Measurements from ENCODE around the gene SYAP1. TPM values are rescaled to one million over a fixed set of nuclear protein-coding genes. Genes with fewer than 3 reads are reported as not detected.
A peak's percentile ranks its signal among the peaks of the same experiment; 100 is the strongest.

Gene SYAP1
- total RNA-seq, 1 donor from 2014 or later = 39.7 TPM

DNA sequence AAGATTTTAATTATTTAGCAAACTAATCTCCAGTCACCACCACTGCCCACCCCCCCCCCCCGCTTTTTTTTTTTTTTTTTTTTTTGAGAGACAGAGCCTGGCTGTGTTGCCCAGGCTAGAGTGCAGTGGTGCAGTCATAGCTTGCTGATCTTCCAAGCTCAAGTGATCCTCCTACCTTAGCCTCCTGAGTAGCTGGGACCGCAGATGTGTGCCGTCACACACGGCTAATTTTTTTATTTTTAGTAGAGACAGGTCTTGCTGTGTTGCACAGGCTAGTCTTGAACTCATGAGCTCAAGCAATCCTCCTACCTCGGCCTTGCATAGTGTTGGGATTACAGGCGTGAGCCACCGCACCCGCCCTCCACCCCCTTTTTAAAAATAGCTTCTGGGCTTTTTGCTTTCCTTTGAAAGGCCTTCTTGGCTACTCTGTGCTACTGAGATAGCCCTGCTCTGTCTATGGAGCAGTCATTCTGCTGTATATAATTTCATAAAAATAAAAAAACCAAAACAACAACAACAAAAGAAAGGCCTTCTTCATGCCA lies 85.6 kb downstream of the SYAP1 start:
- Histone ChIP-seq H3K4me3 (no peak overlapping the region), H3K36me3 (no peaks in the 10 kb centered on the region), H3K4me2 (no peak overlapping the region), H4K20me1 (ENCODE audit: low read depth) (peaks cover 11% of the 10 kb centered on the region), H3F3A (ENCODE audit: low read depth) (no peaks in the 10 kb centered on the region), H3K9me3 (ENCODE audit: low read depth) (no peaks in the 10 kb centered on the region), H3K27ac (no peak overlapping the region), H3K79me2 (ENCODE audit: low read depth) (peaks cover 94% of the 10 kb centered on the region), H2AFZ (replicated peaks) (no peak overlapping the region), H3K4me1 (peaks cover 4% of the 10 kb centered on the region), H3K27me3 (no peaks in the 10 kb centered on the region), H3K9ac (no peak overlapping the region)
- DNase-seq (ENCODE audit: low spot score) = no peak
- peaks cover 6% of the 10 kb centered on the region for H3K4me1 Mint-ChIP-seq
- H3K4me3 Mint-ChIP-seq = no peak overlapping the region
- TF ChIP-seq EZH2 (IDR thresholded peaks at IDR 0.05) = no peak
- no peak for TF ChIP-seq EZH2phosphoT487 (IDR thresholded peaks at IDR 0.05)
- TF ChIP-seq, protein P1, sequence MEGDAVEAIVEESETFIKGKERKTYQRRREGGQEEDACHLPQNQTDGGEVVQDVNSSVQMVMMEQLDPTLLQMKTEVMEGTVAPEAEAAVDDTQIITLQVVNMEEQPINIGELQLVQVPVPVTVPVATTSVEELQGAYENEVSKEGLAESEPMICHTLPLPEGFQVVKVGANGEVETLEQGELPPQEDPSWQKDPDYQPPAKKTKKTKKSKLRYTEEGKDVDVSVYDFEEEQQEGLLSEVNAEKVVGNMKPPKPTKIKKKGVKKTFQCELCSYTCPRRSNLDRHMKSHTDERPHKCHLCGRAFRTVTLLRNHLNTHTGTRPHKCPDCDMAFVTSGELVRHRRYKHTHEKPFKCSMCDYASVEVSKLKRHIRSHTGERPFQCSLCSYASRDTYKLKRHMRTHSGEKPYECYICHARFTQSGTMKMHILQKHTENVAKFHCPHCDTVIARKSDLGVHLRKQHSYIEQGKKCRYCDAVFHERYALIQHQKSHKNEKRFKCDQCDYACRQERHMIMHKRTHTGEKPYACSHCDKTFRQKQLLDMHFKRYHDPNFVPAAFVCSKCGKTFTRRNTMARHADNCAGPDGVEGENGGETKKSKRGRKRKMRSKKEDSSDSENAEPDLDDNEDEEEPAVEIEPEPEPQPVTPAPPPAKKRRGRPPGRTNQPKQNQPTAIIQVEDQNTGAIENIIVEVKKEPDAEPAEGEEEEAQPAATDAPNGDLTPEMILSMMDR (IDR thresholded peaks at IDR 0.05) = no peak
- H3K36me3 Mint-ChIP-seq = peaks cover 24% of the 10 kb centered on the region
- peaks cover 2% of the 10 kb centered on the region for H3K27me3 Mint-ChIP-seq (ENCODE audit: insufficient read depth, low read depth)
- H3K9me3 Mint-ChIP-seq = no peaks in the 10 kb centered on the region
- no peak overlapping the region for H3K27ac Mint-ChIP-seq

DNA sequence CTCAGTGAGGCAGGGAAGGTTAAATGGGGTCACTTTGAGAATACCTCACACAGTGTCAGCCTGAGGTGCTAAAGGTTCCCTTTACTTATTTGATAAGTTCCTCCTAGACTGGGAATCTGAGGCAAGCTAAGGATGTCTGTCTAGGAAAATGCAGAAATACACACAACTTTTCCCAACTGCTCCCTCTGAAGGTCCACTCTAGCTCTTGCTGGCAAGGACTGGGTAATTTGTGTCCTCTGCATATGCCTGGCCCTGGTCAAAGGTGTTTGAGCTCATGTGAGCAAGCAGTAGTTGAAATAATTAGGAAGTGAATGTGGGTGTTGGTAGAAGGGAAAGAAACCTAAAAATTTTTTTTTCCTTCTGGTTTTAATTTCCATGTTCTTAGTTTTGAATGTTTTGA lies 88.1 kb downstream of the SYAP1 start:
- Histone ChIP-seq H3F3A (ENCODE audit: low read depth) (no peaks in the 10 kb centered on the region), H4K20me1 (ENCODE audit: low read depth) (peaks cover 11% of the 10 kb centered on the region), H3K79me2 (ENCODE audit: low read depth) (peaks cover 92% of the 10 kb centered on the region), H3K9ac (no peak overlapping the region), H3K4me2 (no peak overlapping the region), H2AFZ (replicated peaks) (no peak overlapping the region), H3K4me1 (peaks cover 4% of the 10 kb centered on the region), H3K4me3 (no peak overlapping the region), H3K36me3 (no peaks in the 10 kb centered on the region), H3K27me3 (no peaks in the 10 kb centered on the region), H3K27ac (no peak overlapping the region), H3K9me3 (ENCODE audit: low read depth) (no peaks in the 10 kb centered on the region)
- TF ChIP-seq EZH2phosphoT487 (IDR thresholded peaks at IDR 0.05) = no peak
- TF ChIP-seq, protein P1 (IDR thresholded peaks at IDR 0.05) = peak; percentile 39
- Mint-ChIP-seq H3K4me3 (no peak overlapping the region), H3K4me1 (peaks cover 6% of the 10 kb centered on the region), H3K9me3 (no peaks in the 10 kb centered on the region), H3K27me3 (ENCODE audit: insufficient read depth, low read depth) (no peaks in the 10 kb centered on the region), H3K27ac (no peak overlapping the region), H3K36me3 (peaks cover 16% of the 10 kb centered on the region)
- DNase-seq (ENCODE audit: low spot score) = peak; percentile 28

DNA sequence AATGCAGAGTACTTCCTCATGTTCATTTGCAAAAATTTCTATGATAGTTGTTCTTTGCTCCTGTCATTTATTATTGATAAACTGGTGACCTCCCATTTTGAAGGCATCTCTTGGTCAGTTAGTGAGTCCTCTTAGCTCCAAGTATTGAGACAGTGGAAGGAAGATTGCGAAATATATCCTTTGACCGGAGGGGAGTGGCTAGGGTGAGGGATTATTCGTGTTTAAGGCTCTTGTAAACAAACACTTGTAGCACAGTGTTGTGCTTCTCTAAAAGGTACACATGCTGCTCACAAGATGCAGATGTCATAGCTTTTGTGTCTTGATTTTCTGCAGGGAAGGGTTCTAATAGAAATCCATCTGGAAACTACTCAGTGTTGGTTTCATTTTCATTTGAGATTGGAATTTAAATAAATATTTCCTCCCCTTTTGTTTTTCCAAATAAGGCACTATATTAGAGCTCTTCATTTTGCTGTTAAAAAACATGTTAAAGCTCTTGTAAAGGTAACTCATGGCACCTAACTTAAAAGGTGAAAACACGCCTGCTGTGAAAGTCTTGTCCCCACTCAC lies 88.6 kb downstream of the SYAP1 start:
- H3K9ac ChIP-seq = no peak overlapping the region
- peaks cover 11% of the 10 kb centered on the region for H4K20me1 ChIP-seq (ENCODE audit: low read depth)
- no peak overlapping the region for H3K27ac Mint-ChIP-seq
- H3K79me2 ChIP-seq (ENCODE audit: low read depth) = peaks cover 92% of the 10 kb centered on the region
- peaks cover 18% of the 10 kb centered on the region for H3K36me3 Mint-ChIP-seq
- H3K9me3 ChIP-seq (ENCODE audit: low read depth) = no peaks in the 10 kb centered on the region
- no peaks in the 10 kb centered on the region for H3K36me3 ChIP-seq
- no peaks in the 10 kb centered on the region for H3K27me3 ChIP-seq
- TF ChIP-seq, protein P1 (IDR thresholded peaks at IDR 0.05) = no peak
- TF ChIP-seq EZH2phosphoT487 (IDR thresholded peaks at IDR 0.05) (no peak), EZH2 (IDR thresholded peaks at IDR 0.05) (no peak)
- no peak overlapping the region for H3K4me3 ChIP-seq
- H3K4me2 ChIP-seq = no peak overlapping the region
- no peaks in the 10 kb centered on the region for H3K27me3 Mint-ChIP-seq (ENCODE audit: insufficient read depth, low read depth)
- DNase-seq (ENCODE audit: low spot score) = no peak
- H2AFZ ChIP-seq (replicated peaks) = no peak overlapping the region
- H3F3A ChIP-seq (ENCODE audit: low read depth) = no peaks in the 10 kb centered on the region
- H3K4me3 Mint-ChIP-seq = no peak overlapping the region
- peaks cover 6% of the 10 kb centered on the region for H3K4me1 Mint-ChIP-seq
- H3K9me3 Mint-ChIP-seq = peaks cover 2% of the 10 kb centered on the region
- H3K4me1 ChIP-seq = peaks cover 4% of the 10 kb centered on the region
- no peak overlapping the region for H3K27ac ChIP-seq

All from neural progenitor cell (in vitro differentiated cells).